Endodermal cell (in vitro differentiated cells): ENCODE data around the gene KRAS. TPM values are rescaled to one million over a fixed set of nuclear protein-coding genes. Genes with fewer than 3 reads are reported as not detected.

Experiments used
- DNase-seq: peaks from one replicate; pipeline ENCODE4 v3.0.0-alpha.2; 2017
- H3K27ac ChIP-seq: 2 replicates; pipeline ENCODE4 v1.5.1; 2013; ENCODE audit warnings: mild to moderate bottlenecking, low read depth, low read length, moderate library complexity
- H3K27me3 ChIP-seq: 2 replicates; pipeline ENCODE4 v1.6.1; 2013; ENCODE audit warnings: mild to moderate bottlenecking, low read length, moderate library complexity; ENCODE audit not compliant: insufficient read depth, control insufficient read depth, poor library complexity, severe bottlenecking
- H3K36me3 ChIP-seq: 2 replicates; pipeline ENCODE4 v1.7.0; 2013; ENCODE audit warnings: mild to moderate bottlenecking, low read length, moderate library complexity; ENCODE audit not compliant: control insufficient read depth, insufficient read depth
- H3K4me1 ChIP-seq: one replicate; pipeline ENCODE4 v1.7.0; 2013; ENCODE audit warnings: low read length; ENCODE audit not compliant: control insufficient read depth, insufficient read depth
- H3K4me3 ChIP-seq: 2 replicates; pipeline ENCODE4 v1.5.1; 2013; ENCODE audit warnings: mild to moderate bottlenecking, low read length, moderate library complexity
- H3K9ac ChIP-seq: 2 replicates; pipeline ENCODE4 v1.6.1; 2013; ENCODE audit warnings: mild to moderate bottlenecking, low read length, moderate library complexity; ENCODE audit not compliant: poor library complexity, severe bottlenecking; ENCODE audit errors: extremely low read depth
- H3K9me3 ChIP-seq: 2 replicates; pipeline ENCODE4 v1.6.1; 2013; ENCODE audit warnings: mild to moderate bottlenecking, low read length, moderate library complexity; ENCODE audit not compliant: control insufficient read depth
- H3K27ac Mint-ChIP-seq: 2 replicates; pipeline ENCODE4 v1.8.0; 2020; ENCODE audit warnings: mixed read lengths
- H3K27me3 Mint-ChIP-seq: 2 replicates; pipeline ENCODE4 v1.8.0; 2021; ENCODE audit warnings: mild to moderate bottlenecking, mixed read lengths; ENCODE audit not compliant: insufficient read depth
- H3K36me3 Mint-ChIP-seq: 2 replicates; pipeline ENCODE4 v1.8.0; 2020; ENCODE audit warnings: low read depth, mixed read lengths
- H3K4me1 Mint-ChIP-seq: 2 replicates; pipeline ENCODE4 v1.8.0; 2020; ENCODE audit warnings: mixed read lengths
- H3K4me3 Mint-ChIP-seq: 2 replicates; pipeline ENCODE4 v1.8.0; 2020; ENCODE audit warnings: mild to moderate bottlenecking, moderate library complexity, mixed read lengths
- H3K9me3 Mint-ChIP-seq: 2 replicates; pipeline ENCODE4 v1.8.0; 2020; ENCODE audit warnings: mild to moderate bottlenecking, mixed read lengths
- CTCF ChIP-seq: fragments of 200-600 bp; sonication (generic); conservative IDR thresholded peaks from 2 replicates; pipeline ENCODE4 v1.5.0; 2021; ENCODE audit warnings: antibody characterized with exemption, mild to moderate bottlenecking
- WGBS, 2 experiments: methylation state at CpG; one replicate each; pipeline versions ENCODE4 v1.1.5 to v1.1.7; 2013; ENCODE audit warnings: missing lambda C conversion rate in 2 of 2, mixed read lengths in 1 of 2; ENCODE audit not compliant: insufficient coverage in 1 of 2, insufficient read length in 1 of 2; 5-methylcytosine and 5-hydroxymethylcytosine counted together
- total RNA-seq, 2 donors: library from RNA; stranded (reverse); fragmentation: NEBNext Ultra II Directional in 1 of 2; extraction: Animal tissue kit (Norgen Biotek cat#: 25700) in 1 of 2; gene quantifications; 2 replicates in 1 of 2; 3 replicates in 1 of 2; pipeline ENCODE4 v1.2.1, GENCODE V29; 2021

The KRAS gene
- total RNA-seq, 2 donors from 2014 or later, result 58.0 to 140 TPM

- 94 to 98% methylated on average over 2 to 5 of the region's 6 CpGs for WGBS, 2 experiments
- no peaks in the 10 kb centered on the region for H3K4me1 ChIP-seq
- no peak overlapping the region for H3K9ac ChIP-seq
- H3K9me3 ChIP-seq, result no peaks in the 10 kb centered on the region
- H3K27ac ChIP-seq, result no peak overlapping the region
- no peaks in the 10 kb centered on the region for H3K27me3 Mint-ChIP-seq
- no peaks in the 10 kb centered on the region for H3K27me3 ChIP-seq
- no peak for DNase-seq
- H3K36me3 ChIP-seq, result no peaks in the 10 kb centered on the region
- H3K36me3 Mint-ChIP-seq, result no peaks in the 10 kb centered on the region
- no peak overlapping the region for H3K27ac Mint-ChIP-seq
- H3K4me1 Mint-ChIP-seq, result peaks cover 4% of the 10 kb centered on the region
- no peak overlapping the region for H3K4me3 ChIP-seq
- H3K4me3 Mint-ChIP-seq, result no peak overlapping the region
- no peaks in the 10 kb centered on the region for H3K9me3 Mint-ChIP-seq
- TF ChIP-seq CTCF, result no peak
These were observed 27.5 kb upstream of the KRAS start for GRCh38 chr12:25278269-25278668.

GRCh38 chr12:25276199-25276937, 25.6 kb upstream of the KRAS start:
- peaks cover 4% of the 10 kb centered on the region for H3K4me1 Mint-ChIP-seq
- no peaks in the 10 kb centered on the region for H3K27me3 Mint-ChIP-seq
- no peak overlapping the region for H3K27ac ChIP-seq
- H3K4me3 Mint-ChIP-seq, result no peak overlapping the region
- no peaks in the 10 kb centered on the region for H3K36me3 Mint-ChIP-seq
- H3K4me1 ChIP-seq, result no peaks in the 10 kb centered on the region
- no peak overlapping the region for H3K27ac Mint-ChIP-seq
- H3K9me3 ChIP-seq, result no peaks in the 10 kb centered on the region
- H3K9ac ChIP-seq, result no peak overlapping the region
- no peaks in the 10 kb centered on the region for H3K36me3 ChIP-seq
- no peaks in the 10 kb centered on the region for H3K27me3 ChIP-seq
- no peak for TF ChIP-seq CTCF
- no peaks in the 10 kb centered on the region for H3K9me3 Mint-ChIP-seq
- H3K4me3 ChIP-seq, result no peak overlapping the region
- WGBS, 2 experiments, result 90 to 100% methylated on average over 1 to 4 of the region's 4 CpGs
- no peak for DNase-seq

- 87 to 100% methylated on average over 2 to 4 of the region's 4 CpGs for WGBS, 2 experiments
- Histone ChIP-seq H3K4me1 (no peaks in the 10 kb centered on the region), H3K9me3 (no peaks in the 10 kb centered on the region), H3K9ac (no peak overlapping the region), H3K27me3 (no peaks in the 10 kb centered on the region), H3K36me3 (no peaks in the 10 kb centered on the region), H3K27ac (no peak overlapping the region), H3K4me3 (no peak overlapping the region)
- DNase-seq, result no peak
- no peak for TF ChIP-seq CTCF
- Mint-ChIP-seq H3K36me3 (no peaks in the 10 kb centered on the region), H3K27me3 (no peaks in the 10 kb centered on the region), H3K27ac (no peak overlapping the region), H3K9me3 (no peaks in the 10 kb centered on the region), H3K4me3 (no peak overlapping the region), H3K4me1 (peaks cover 7% of the 10 kb centered on the region)
These were observed 20.9 kb upstream of the KRAS start for GRCh38 chr12:25271486-25272098.
